BE2C (cell line): ENCODE results near the gene SH2D1A.

ENCODE experiments used
- DNase-seq: peaks from one replicate; pipeline ENCODE4 v3.0.0-alpha.2; 2020
- H3K27me3 ChIP-seq: fragments of 250-450 bp; sonication (Bioruptor Pico); 2 replicates; pipeline ENCODE4 v1.5.1; 2020; ENCODE audit warnings: mild to moderate bottlenecking
- H3K36me3 ChIP-seq: fragments of 250-450 bp; sonication (Bioruptor Pico); 2 replicates; pipeline ENCODE4 v1.5.1; 2020; ENCODE audit warnings: mild to moderate bottlenecking
- H3K4me1 ChIP-seq: fragments of 250-450 bp; sonication (Bioruptor Pico); 2 replicates; pipeline ENCODE4 v1.5.1; 2020
- H3K4me3 ChIP-seq: 2 replicates; pipeline ENCODE4 v1.5.1; 2011; ENCODE audit warnings: low read depth, low read length
- H3K9me3 ChIP-seq: fragments of 250-450 bp; sonication (Bioruptor Pico); 2 replicates; pipeline ENCODE4 v1.5.1; 2020
- CTCF ChIP-seq: IDR thresholded peaks from 2 replicates; pipeline ENCODE4 v1.5.1; 2012; ENCODE audit warnings: mild to moderate bottlenecking, low read depth, low read length

The SH2D1A gene

GRCh38 chrX:124348182-124348581 is 1.8 kb downstream of the SH2D1A start:
- no peak overlapping the region for H3K4me3 ChIP-seq
- no peaks in the 10 kb centered on the region for H3K36me3 ChIP-seq
- no peak for TF ChIP-seq CTCF
- no peaks in the 10 kb centered on the region for H3K4me1 ChIP-seq
- DNase-seq, result no peak
- no peaks in the 10 kb centered on the region for H3K27me3 ChIP-seq
- H3K9me3 ChIP-seq, result no peaks in the 10 kb centered on the region

DNA sequence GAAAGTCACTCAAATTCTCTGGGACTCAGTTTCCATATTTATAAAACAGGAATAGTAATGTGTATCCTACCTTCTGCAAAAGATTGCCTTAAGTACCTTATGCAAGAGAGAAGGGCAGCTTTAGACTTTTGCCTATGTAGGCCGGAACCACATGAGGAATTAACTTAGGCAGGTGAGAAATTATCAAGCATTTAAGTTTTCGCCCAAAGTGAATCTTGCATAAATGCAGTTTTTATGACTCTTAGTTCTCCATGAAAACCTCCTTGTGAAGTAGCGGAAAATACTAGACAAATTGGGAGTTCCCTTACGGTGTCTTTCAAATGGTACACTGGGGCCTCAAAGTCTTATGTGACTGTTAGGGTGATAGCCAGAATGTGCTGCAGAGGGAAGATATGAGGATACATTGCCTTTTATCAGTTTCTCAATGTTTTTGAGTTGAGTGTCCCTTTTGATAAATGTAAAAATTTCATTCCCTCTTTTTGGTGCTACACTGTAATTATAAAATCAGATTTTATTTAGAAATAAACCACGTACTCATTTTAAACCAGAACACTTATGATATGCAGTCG is 2.6 kb downstream of the SH2D1A start:
- Histone ChIP-seq H3K4me3 (no peak overlapping the region), H3K9me3 (no peaks in the 10 kb centered on the region), H3K36me3 (no peaks in the 10 kb centered on the region), H3K27me3 (no peaks in the 10 kb centered on the region), H3K4me1 (no peaks in the 10 kb centered on the region)
- TF ChIP-seq CTCF, result no peak
- no peak for DNase-seq

GRCh38 chrX:124354648-124355047 is 8.3 kb downstream of the SH2D1A start:
- H3K27me3 ChIP-seq, result no peaks in the 10 kb centered on the region
- no peaks in the 10 kb centered on the region for H3K9me3 ChIP-seq
- H3K36me3 ChIP-seq, result no peaks in the 10 kb centered on the region
- TF ChIP-seq CTCF, result no peak
- H3K4me1 ChIP-seq, result no peaks in the 10 kb centered on the region
- no peak for DNase-seq
- no peak overlapping the region for H3K4me3 ChIP-seq

- no peaks in the 10 kb centered on the region for H3K27me3 ChIP-seq
- no peaks in the 10 kb centered on the region for H3K9me3 ChIP-seq
- no peak for TF ChIP-seq CTCF
- H3K36me3 ChIP-seq, result no peaks in the 10 kb centered on the region
- no peak overlapping the region for H3K4me3 ChIP-seq
- no peak for DNase-seq
- H3K4me1 ChIP-seq, result no peaks in the 10 kb centered on the region
Measured at GRCh38 chrX:124358800-124359383, 12.5 kb downstream of the SH2D1A start.

- Histone ChIP-seq H3K36me3 (no peaks in the 10 kb centered on the region), H3K9me3 (no peaks in the 10 kb centered on the region), H3K27me3 (no peaks in the 10 kb centered on the region), H3K4me3 (no peak overlapping the region), H3K4me1 (no peaks in the 10 kb centered on the region)
- no peak for TF ChIP-seq CTCF
- no peak for DNase-seq
Measured at GRCh38 chrX:124362072-124362471, 15.7 kb downstream of the SH2D1A start.

GRCh38 chrX:124362761-124363160 is 16.4 kb downstream of the SH2D1A start:
- DNase-seq, result no peak
- Histone ChIP-seq H3K27me3 (no peaks in the 10 kb centered on the region), H3K4me3 (no peak overlapping the region), H3K36me3 (no peaks in the 10 kb centered on the region), H3K9me3 (no peaks in the 10 kb centered on the region), H3K4me1 (no peaks in the 10 kb centered on the region)
- no peak for TF ChIP-seq CTCF
